ENCODE measurements around the gene KDM2A.
"Not testable (repeated sequence)": the region's sequence is repeated elsewhere in the genome, so short reads cannot be mapped to it uniquely, and the experiment has no call there.

The KDM2A gene

DNA sequence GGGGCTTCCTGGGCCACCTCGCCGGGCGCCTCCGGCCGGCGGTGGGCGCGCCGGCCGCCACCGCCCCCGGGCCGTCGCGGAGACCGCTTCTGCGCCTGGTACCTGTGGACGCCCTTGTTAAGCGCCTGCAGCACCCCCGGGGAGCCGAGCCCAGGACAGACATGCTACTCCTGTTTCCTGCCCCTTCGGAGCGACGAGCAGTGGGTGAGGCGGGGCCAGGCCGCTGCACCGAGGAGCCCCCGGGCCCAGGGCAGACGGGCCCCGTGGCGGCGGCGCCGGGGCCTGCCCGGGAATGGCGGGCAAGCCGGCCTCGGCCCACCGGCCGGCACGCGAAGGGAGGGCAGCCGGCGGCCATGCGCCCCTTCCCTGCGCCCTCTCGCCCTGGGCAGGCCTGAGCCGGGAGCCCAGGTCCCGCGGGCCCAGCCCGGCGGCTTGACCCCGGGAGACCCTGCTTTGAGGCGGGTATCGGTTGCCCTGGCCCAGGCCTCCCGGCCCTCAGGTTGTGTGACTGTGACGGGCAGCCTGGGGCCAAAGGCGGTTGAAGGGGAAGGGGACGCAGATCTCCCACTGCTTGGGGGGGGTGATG lies 789 bp upstream of the KDM2A start:
- no peak for DNase-seq (ENCODE audit: low read depth)

GRCh38 chr11:67119585-67120391 lies 725 bp downstream of the KDM2A start:
- no peak for DNase-seq (ENCODE audit: low read depth)

- no peak for DNase-seq (ENCODE audit: low read depth)
Observed at GRCh38 chr11:67120456-67120855, 1.4 kb downstream of the KDM2A start.

- no peak for DNase-seq (ENCODE audit: low read depth)
Observed at GRCh38 chr11:67120881-67121710, 2.0 kb downstream of the KDM2A start.

DNA sequence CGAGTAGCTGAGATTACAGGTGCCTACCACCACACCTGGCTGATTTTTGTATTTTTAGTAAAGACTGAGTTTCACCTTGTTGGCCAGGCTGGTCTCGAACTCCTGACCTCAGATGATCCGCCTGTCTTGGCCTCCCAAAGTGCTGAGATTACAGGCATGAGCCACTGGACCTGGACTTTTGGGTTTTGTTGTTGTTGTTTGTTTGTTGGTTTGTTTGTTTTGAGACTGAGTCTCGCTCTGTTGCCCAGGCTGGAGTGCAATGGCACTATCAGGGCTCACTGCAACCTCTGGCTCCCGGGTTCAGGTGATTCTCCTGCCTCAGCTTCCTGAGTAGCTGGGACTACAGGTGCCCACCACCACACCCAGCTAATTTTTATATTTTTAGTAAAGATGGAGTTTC lies 4.7 kb downstream of the KDM2A start:
- DNase-seq (ENCODE audit: low read depth) = not testable (repeated sequence)

DNA sequence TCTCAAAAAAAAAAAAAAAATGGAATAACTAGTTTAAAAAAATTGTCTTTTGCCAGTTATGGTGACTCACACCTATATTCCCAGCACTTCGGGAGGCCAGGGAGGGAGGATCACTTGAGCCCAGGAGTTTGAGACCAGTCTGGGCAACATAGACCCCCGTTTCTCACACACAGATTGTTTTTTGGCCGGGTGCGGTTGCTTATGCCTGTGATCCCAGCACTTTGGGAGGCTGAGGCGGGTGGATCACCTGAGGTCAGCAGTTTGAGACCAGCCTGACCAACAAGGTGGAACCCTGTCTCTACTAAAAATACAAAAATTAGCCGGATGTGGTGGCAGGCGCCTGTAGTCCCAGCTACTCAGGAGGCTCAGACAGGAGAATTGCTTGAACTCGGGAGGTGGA lies 7.2 kb downstream of the KDM2A start:
- DNase-seq (ENCODE audit: low read depth) = not testable (repeated sequence)

- DNase-seq (ENCODE audit: low read depth) = no peak
Observed at GRCh38 chr11:67126986-67127385, 7.9 kb downstream of the KDM2A start.

- DNase-seq (ENCODE audit: low read depth) = not testable (repeated sequence)
Observed at GRCh38 chr11:67130861-67131260, 11.8 kb downstream of the KDM2A start.

- no peak for DNase-seq (ENCODE audit: low read depth)
Observed at GRCh38 chr11:67136156-67136555, 17.1 kb downstream of the KDM2A start.

GRCh38 chr11:67138922-67139321 lies 19.9 kb downstream of the KDM2A start:
- no peak for DNase-seq (ENCODE audit: low read depth)

DNA sequence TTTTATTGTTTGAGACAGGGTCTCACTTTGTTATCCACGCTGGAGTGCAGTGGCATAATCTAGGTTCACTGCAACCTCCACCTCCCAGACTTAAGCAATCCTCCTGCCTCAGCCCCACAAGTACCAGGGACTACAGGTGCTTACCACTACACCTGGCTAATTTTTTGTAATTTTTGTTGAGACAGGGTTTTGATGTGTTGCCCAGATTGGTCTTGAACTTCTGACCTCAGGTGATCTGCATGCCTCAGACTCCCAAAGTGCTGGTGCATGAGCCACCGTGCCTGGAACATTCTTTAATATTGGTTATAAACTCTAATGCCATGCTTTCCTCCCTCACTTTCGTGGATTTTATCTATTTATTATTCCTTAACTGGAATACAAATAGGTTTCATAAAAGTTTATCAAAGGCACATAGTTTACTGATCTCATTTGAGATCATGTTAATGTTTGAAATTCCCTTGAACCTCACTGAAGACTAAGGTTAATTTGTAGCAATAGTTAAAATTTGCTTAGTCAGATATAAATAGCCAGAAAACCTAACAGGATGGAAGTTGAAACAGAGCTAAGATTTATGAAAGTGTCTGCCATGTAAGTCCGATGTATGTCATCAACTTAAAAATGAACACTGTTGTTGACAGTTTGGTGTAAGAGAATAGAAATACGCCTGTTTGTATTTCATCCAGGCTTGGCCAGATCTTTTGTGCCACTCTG lies 27.6 kb downstream of the KDM2A start:
- DNase-seq (ENCODE audit: low read depth) = no peak

DNA sequence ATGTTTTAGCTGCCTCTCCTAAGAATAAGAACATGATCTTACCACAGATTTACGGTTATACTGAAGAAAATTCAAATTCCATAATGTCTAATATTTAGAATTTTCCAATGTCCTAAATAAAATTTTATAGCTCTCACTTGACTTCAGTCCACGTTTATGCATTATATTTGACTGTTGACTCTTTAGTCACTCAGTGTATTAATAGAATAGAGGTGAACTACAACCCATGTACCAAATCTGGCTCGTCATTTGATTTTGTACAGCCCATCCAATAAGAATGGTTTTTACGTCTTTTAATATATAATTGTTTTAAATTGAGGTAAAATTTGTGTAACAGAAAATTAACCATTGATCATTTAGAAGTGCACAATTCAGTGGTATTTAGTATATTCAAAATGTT lies 34.9 kb downstream of the KDM2A start:
- DNase-seq (ENCODE audit: low read depth) = no peak

GRCh38 chr11:67154726-67155125 lies 35.7 kb downstream of the KDM2A start:
- DNase-seq (ENCODE audit: low read depth) = no peak

DNA sequence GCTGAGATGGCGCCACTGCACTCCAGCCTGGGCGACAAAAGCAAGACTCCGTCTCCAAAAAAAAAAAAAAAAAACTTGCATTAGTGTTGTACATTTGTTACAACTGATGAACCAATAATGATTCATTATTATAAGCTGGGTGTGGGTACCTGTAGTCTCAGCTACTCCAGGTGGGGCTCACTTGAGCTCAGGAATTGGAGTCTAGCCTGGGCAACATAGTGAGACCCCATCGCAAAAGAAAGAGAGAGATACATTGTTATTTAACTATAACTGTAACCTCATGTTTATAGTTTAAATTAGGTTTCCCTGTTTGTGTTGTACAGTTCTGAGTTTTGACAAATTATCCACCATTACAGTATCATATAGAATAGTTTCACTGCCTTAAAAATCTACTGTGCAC lies 38.6 kb downstream of the KDM2A start:
- no peak for DNase-seq (ENCODE audit: low read depth)

GRCh38 chr11:67158221-67158620 lies 39.2 kb downstream of the KDM2A start:
- DNase-seq (ENCODE audit: low read depth) = no peak

- no peak for DNase-seq (ENCODE audit: low read depth)
Observed at GRCh38 chr11:67160045-67160444, 41.0 kb downstream of the KDM2A start.

DNA sequence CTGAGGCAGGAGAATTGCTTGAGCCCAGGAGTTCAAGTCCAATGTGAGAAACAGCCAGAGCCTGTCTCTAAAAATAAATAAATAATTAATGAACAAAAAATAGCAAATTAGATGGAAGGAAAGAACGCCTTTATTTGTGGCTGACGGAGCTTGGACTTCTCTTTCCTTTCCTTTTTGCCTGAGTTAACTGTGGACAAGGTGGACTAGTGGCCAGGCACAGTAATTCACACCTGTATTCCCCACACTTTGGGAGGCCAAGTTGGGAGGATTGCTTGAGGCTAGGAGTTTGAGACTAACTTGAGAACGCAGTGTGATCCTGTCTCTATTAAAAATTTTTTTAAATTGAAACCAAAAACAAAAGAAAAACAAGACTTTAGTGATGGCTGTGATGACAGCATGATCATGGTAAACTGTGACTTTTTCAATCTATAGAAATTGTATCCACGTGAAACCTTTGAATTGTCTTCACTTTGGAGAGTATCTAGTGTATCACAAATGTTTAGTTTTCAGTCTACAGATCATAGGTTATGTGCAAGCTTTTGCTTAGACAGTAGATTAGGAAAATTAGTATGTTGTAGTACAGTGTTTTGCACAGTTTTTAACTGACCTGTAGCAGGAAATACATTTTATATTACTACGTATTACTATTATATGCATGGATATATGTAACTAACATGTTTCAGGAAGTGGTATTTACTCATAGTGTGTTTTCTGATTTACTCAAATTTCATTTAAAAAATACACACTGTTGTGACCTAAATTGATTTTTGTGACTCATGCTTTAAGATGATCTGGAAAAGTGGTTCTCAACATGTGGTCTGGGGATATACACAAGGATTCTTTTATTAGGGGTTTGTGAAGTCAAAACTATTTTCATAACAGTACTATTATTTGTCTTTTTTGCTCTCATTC lies 42.1 kb downstream of the KDM2A start:
- no peak for DNase-seq (ENCODE audit: low read depth)

DNA sequence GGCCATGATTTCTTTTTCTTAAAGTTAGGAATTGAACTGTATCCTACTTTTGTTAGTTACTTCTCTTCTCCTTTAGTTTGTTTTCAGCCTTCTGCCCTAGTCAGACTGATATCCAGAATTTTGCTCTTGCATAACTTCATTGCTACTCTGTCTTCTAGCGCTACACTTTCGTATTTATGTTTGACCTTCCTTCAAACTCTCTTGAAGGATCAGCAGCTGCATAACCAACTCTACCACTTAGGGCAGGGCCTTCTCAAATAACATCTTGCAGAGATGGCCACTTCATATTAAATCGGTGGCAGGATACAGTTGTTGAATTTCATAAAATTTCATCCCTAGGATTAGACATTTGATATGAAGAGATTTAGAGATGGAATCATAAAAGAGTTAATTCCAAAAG lies 43.9 kb downstream of the KDM2A start:
- no peak for DNase-seq (ENCODE audit: low read depth)

DNA sequence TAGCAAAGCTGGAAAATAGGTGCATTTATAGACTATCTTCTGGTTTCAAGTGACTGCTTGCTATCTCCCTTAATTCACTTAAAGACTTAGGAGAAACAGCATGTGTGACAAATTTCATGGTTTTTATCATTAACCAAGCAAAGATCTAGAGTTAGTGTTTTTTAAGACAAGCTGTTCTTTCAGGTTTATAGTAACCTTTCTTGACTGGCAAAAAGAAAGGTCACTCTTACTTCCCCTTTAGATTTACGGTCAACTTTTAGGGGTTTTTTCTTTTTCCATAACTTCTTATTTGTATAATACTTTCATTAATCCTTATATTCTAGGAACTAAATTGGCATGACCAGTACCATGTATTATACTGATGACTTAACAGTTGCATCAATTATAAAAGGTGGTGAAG lies 46.6 kb downstream of the KDM2A start:
- DNase-seq (ENCODE audit: low read depth) = no peak

GRCh38 chr11:67167091-67167490 lies 48.0 kb downstream of the KDM2A start:
- no peak for DNase-seq (ENCODE audit: low read depth)

- no peak for DNase-seq (ENCODE audit: low read depth)
Observed at GRCh38 chr11:67167719-67168118, 48.7 kb downstream of the KDM2A start.
